ENCODE results near the gene ZSCAN22. TPM values are rescaled to one million over a fixed set of nuclear protein-coding genes. Genes with fewer than 3 reads are reported as not detected.
"Not testable (repeated sequence)": the region's sequence is repeated elsewhere in the genome, so short reads cannot be mapped to it uniquely, and the experiment has no call there.

Gene ZSCAN22
- total RNA-seq, 1 donor from 2014 or later: 4.9 TPM

DNA sequence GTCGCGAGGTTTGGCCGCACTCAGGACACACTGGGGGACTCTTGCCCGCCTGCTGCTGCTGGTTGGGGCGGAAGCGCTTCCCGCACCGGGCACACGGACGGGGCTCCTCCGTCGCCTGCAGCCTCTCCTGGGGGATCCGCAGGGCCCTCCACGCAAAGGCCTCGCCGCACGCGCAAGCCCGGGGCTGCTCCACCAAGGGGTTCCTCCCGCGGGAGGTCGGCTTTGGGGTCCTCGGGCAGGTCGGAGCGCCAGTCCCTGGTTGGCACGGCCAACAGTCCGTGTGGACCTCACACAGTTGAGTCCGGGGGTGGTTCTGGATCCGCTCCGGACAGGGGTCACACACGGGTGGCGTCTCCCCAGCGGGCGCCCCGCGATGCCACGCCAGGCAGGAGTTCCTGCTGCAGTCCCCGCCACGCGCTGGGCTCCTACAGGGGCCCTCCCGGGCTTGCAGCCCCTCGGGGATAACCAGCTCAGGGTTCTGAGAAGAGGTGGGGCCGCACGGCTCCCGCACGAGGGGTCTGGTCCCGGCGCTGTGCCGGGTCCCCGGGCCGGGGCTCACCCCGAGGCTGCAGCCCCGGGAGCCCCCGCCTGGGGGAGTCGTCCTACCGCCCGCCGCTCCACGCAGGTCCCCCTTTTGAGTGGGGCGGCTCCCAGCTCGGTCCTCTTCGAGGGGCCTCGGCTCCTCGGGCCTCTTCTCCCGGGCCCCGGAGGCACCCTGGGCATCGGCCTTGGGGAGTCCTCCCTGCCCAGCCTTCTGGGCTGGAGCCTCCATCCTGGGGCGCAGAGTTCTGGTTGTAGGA lies 42.0 kb downstream of the ZSCAN22 start:
- intact Hi-C loops (cut with micrococcal nuclease): no loop called here

DNA sequence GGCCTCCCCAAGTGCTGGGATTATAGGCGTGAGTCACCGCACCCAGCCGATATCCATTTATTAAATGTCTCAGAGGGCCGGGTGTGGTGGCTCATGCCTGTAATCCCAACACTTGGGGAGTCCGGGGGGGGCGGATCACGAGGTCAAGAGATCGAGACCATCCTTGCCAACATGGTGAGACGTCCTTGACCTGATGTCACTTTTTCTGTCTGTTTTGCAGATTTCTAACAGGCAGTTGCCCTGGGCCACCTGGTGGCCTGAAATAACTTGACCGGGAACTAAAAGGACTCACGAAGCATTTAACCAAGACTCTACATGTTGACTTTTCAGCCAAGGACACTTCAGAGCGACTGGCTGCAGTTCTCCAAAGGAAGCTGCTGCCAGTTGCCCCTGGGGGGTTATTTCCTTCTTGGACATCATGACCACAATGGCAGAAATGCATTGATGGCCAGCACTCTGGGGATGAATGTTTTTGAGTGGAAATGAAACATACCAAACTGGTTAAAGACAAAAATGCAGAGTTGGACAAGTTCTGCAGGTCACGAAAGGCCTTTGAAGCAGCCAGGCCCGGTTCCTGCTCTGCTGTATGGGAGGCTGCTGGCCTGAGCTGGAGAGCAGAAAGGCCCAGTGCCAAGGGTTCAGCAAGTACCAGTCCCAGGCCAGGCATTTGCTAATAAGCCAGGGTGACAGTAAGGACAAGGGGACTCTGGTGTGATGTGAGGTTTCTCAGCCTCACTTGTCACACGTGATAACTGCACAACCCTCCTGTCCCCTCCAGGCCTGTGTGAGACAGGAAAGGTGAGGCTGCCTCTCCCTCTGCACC lies 45.7 kb downstream of the ZSCAN22 start:
- intact Hi-C loops (cut with micrococcal nuclease): no loop called here

DNA sequence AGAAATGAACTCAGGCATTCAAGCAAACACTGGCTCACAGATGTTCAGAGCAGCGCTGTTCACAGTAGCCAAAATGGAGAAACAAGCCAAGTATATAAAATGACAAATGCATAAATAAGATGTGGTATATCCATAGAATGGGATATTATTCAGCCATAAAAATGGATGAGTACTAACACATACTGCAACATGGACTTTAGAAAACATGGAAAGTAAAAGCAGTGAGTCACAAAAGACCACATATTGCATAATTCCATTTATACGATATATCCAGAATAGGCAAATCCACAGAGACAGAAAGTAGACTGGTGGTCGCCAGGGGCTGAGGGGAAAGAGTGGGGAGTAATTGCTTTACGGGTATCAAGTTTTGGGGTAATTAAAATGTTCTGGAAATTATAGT lies 47.4 kb downstream of the ZSCAN22 start:
- intact Hi-C loops (cut with micrococcal nuclease): no loop called here

DNA sequence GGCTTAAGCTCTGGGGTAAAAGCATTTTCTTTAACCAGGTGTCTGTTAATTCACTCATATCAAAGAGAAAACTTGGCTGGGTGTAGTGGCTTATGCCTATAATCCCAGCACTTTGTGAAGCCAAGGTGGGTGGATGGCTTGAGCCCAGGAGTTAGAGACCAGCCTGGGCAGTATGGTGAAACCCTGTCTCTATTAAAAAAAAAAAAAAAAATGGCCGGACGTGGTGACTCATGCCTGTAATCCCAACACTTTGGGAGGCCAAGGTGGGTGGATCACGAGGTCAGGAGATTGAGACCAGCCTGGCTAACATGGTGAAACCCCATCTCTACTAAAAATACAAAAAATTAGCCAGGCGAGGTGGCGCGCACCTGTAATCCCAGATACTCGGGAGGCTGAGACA lies 49.9 kb downstream of the ZSCAN22 start:
- intact Hi-C loops (cut with micrococcal nuclease): not testable (repeated sequence)

DNA sequence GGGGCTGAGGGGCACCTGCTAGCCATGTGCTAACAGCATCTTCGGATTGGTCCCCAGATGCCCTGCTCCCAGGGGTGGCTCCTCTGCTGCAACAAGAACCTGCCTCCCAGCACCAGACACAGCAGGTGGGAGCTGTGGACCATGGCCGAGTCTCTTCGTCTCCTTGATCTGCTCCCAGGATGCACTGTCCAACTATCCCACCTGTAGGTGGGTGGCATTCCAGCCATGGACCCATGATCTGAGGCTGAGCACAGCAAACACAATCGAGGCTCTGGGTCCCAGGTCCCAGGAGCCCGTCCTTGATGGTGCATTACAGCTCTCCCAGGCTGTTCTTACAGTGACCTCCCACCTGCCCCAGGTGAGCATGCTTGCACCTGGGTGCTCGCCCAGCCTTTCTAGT lies 52.5 kb downstream of the ZSCAN22 start:
- intact Hi-C loops (cut with micrococcal nuclease): no loop called here

DNA sequence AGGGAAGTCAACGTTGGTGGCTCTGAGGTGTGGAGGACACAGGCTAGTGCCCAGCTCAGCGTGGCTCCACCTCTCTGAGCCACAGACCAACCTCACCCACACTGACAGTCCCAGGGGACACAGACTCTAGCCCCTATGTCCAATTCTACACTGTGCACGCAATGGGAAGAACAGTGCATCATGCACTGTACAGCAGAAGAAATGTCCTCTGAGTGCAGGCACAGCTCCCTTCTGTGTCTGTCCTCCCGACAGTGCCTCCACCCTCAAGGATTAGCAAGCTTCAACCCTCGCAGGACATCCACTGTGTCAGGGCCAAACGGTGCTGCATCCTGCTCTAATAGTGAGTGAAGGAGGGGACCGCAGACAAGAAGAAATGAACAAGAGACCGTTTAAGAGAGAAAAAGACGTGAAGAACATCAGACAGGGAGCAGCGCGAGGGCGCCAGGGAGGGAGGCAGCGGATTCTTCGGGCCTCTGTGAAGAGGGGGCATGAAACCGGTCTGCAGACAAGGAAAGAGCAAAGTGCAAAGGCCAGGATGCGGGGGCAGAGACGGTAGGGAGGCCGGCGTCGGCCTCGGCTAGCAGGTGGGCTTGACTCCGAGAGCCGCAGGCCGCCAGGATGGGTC lies 53.4 kb downstream of the ZSCAN22 start:
- intact Hi-C loops (cut with micrococcal nuclease): loop anchor here (2.0 to 10.0 kb wide), 2 partner anchors 565 to 1017 kb away; partner anchors contain the start of genes TRAPPC2B, ZNF547 and ZNF552

DNA sequence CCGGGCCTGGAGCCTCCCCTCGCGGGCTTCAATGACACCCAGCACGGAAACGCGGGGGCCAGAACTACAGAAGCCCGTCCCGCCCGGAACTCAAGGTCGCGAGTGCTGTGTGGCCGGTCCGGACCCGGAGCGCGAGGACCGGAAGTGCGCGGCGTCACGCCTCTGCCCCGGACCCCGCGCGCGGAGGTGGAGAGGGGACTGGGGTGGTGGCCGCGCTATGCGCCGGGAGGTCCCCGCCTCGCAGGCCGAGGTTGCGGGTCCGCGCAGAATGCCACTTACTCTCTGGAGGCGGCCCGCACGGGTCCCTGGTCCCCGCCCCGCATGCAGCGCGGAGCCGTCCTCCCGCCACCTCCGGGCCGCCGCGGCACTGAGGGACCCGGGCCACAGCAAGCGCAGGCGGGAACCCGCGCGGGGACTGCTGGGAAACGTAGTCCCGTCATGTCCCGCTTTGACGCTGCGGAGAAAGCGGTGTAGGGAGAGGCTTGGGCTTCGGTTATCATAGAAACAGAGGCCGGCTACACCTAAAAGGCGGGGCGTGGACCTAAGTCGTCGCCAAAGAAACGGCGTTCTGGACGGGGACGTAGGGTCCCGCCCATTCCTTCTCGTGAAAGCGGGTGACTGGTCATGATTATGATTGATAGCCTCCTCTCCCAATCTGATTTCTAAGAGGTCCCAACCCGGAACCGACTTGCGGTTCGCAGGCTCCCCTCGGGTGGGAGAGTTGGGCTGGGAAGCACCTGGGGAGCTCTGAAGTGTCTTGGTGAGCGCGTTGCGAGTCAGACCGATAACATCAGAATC lies 54.1 kb downstream of the ZSCAN22 start, which contains the start of gene ZNF837:
TSS of gene ZNF837 (minus strand) at position 369 of the 798 bp plus-strand sequence. CDS start 11,698 bp downstream, outside the sequence.
- intact Hi-C loops (cut with micrococcal nuclease): loop anchor here (1.0 to 10.0 kb wide), 18 partner anchors 19 to 1018 kb away; partner anchors contain the start of genes CHMP2A, ERVK3-1, MZF1 and TRAPPC2B

GRCh38 chr19:58381460-58382212 lies 54.8 kb downstream of the ZSCAN22 start:
- intact Hi-C loops (cut with micrococcal nuclease): loop anchor here (1.0 to 10.0 kb wide), 18 partner anchors 19 to 1019 kb away; partner anchors contain the start of genes CHMP2A, ERVK3-1, MZF1 and TRAPPC2B

- intact Hi-C loops (cut with micrococcal nuclease): loop anchor here (10.0 kb wide), 1 partner anchor 568 kb away; the partner anchor contains the start of gene ZNF552
Observed at GRCh38 chr19:58382997-58383603, 56.3 kb downstream of the ZSCAN22 start.

- intact Hi-C loops (cut with micrococcal nuclease): loop anchor here (10.0 kb wide), 1 partner anchor 571 kb away; the partner anchor contains the start of gene ZNF552
Observed at GRCh38 chr19:58385313-58385890, 58.6 kb downstream of the ZSCAN22 start.

DNA sequence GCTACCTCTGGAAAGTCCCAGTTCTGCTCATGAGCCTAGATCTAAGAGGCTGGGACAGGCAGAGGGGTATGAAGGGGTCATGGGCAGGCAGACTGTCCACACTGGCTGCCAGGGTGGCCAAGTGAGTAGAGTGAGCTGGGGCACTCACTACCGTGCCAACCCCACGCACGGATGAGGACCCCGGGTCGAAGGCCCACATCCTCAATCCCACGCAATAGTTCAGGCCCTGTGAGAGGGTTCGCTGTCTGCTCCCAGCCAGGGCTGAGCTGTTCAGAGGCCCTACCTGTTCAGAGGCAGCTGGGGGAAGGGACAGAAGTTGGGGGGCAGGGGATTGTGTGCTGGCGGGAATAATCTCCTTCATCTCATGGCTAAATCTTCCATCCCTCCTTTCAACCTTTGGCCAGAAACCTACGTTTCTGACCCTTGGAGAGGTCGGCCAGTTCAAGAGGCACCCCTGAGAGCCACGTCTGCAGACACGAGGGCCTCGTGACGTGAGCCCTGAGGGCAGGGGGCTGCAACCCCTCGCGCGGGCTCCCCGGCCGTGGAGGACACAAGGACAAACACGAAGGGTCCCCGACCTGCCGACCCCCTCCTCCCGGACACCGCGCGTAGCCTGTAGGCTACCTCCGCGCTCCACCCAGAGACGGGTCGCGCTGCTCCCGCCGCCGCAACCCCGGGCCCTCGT lies 59.2 kb downstream of the ZSCAN22 start:
- intact Hi-C loops (cut with micrococcal nuclease): loop anchor here (2.0 to 10.0 kb wide), 2 partner anchors 203 to 571 kb away; partner anchors contain the start of genes ZNF274 and ZNF552

GRCh38 chr19:58386576-58387337 lies 60.0 kb downstream of the ZSCAN22 start, which contains the start of gene RPS5:
RPS5 (plus strand) TSS chr19:58387269; CDS start chr19:58388138, 869 bp downstream.
- intact Hi-C loops (cut with micrococcal nuclease): loop anchor here (1.0 to 10.0 kb wide), 17 partner anchors 15 to 1023 kb away; partner anchors contain the start of genes ERVK3-1, TRAPPC2B, TRIM28 and ZBTB45

- intact Hi-C loops (cut with micrococcal nuclease): loop anchor here (1.0 to 10.0 kb wide), 17 partner anchors 14 to 1024 kb away; partner anchors contain the start of genes ERVK3-1, TRAPPC2B, TRIM28 and ZBTB45
Observed at GRCh38 chr19:58387338-58388174, 60.8 kb downstream of the ZSCAN22 start.

GRCh38 chr19:58388175-58388526 lies 61.4 kb downstream of the ZSCAN22 start:
- intact Hi-C loops (cut with micrococcal nuclease): loop anchor here (10.0 kb wide), 1 partner anchor 573 kb away; the partner anchor contains the start of gene ZNF552
